Suprapubic skin (tissue), 4 donors: Measurements from ENCODE around the gene GC. TPM values are rescaled to one million over a fixed set of nuclear protein-coding genes. Genes with fewer than 3 reads are reported as not detected.

ENCODE experiments used
- DNase-seq, 2 donors: peaks; one replicate each; pipeline ENCODE4 v3.0.0-alpha.2; 2019; ENCODE audit warnings: low spot score in 2 of 2
- H3K27ac ChIP-seq: fragments of 200-600 bp; sonication (generic); one replicate; pipeline ENCODE4 v1.5.1; 2019
- H3K27me3 ChIP-seq: fragments of 200-600 bp; sonication (generic); one replicate; pipeline ENCODE4 v1.5.1; 2019
- H3K36me3 ChIP-seq: fragments of 200-600 bp; sonication (generic); one replicate; pipeline ENCODE4 v1.5.1; 2019
- H3K4me1 ChIP-seq: fragments of 200-600 bp; sonication (generic); one replicate; pipeline ENCODE4 v1.5.1; 2019
- H3K4me3 ChIP-seq: fragments of 200-600 bp; sonication (generic); one replicate; pipeline ENCODE4 v1.5.1; 2019; ENCODE audit warnings: mild to moderate bottlenecking
- H3K9me3 ChIP-seq: fragments of 200-600 bp; sonication (generic); one replicate; pipeline ENCODE4 v1.5.1; 2019
- EP300 ChIP-seq: sonication (generic); formaldehyde crosslinking; IDR thresholded peaks from one replicate; pipeline ENCODE4 v1.6.1; 2017; ENCODE audit warnings: antibody characterized with exemption
- POLR2A ChIP-seq, 2 donors: fragments of 450-650 bp; IDR thresholded peaks; one replicate each; pipeline ENCODE4 v1.6.1; 2017; ENCODE audit warnings: antibody characterized with exemption in 2 of 2, mild to moderate bottlenecking in 2 of 2, moderate library complexity in 2 of 2
- POLR2AphosphoS5 ChIP-seq, 3 donors: sonication (generic); formaldehyde crosslinking; IDR thresholded peaks; one replicate each; pipeline ENCODE4 v1.6.1; 2017; ENCODE audit warnings: antibody characterized with exemption in 3 of 3
- WGBS: methylation state at CpG from one replicate; pipeline ENCODE4 v1.1.5; 2018; 5-methylcytosine and 5-hydroxymethylcytosine counted together
- total RNA-seq, 4 donors: library from RNA; depleted of rRNA; stranded (reverse); fragments of >200 nt; gene quantifications; one replicate each; pipeline ENCODE4 v1.1.0, GENCODE V29; 2016
- TF ChIP-seq, protein P1 (sequence below), 2 donors: fragments of 200-600 bp in 1 of 2; fragments of 450-650 bp in 1 of 2; sonication (generic) in 1 of 2; IDR thresholded peaks; one replicate each; pipeline ENCODE4 v1.5.1; 2016 to 2019; ENCODE audit warnings: antibody characterized with exemption in 2 of 2, mild to moderate bottlenecking in 1 of 2, moderate library complexity in 1 of 2

GC gene
- total RNA-seq, 4 donors from 2014 or later: 5.2 TPM; not detected in 3

DNA sequence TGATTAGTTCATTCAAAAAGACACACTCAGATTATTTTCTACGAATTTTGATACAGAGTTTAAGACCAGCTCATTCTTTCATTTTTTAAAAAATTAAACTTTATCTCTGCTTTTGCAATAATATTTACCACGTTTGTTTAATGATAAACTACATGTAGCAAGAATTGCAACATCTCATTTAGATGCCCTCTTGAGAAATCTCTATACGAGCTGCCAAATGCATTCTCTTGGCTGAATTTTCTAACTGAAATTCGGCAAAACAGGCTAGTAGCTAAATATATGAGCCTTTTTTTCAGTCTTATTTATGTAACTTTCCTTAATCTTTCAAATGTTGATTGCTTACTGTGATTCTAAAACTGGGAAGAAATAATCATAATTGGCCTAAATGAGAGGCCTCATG, 2.1 kb upstream of the GC start:
- Histone ChIP-seq H3K4me1 (no peaks in the 10 kb centered on the region), H3K4me3 (no peak overlapping the region), H3K27ac (no peak overlapping the region), H3K9me3 (no peaks in the 10 kb centered on the region), H3K36me3 (no peaks in the 10 kb centered on the region), H3K27me3 (no peaks in the 10 kb centered on the region)
- TF ChIP-seq EP300 (no peak), POLR2A (IDR thresholded peaks at IDR 0.05) (no peak), POLR2AphosphoS5 (IDR thresholded peaks at IDR 0.05) (no peak)
- TF ChIP-seq, protein P1, sequence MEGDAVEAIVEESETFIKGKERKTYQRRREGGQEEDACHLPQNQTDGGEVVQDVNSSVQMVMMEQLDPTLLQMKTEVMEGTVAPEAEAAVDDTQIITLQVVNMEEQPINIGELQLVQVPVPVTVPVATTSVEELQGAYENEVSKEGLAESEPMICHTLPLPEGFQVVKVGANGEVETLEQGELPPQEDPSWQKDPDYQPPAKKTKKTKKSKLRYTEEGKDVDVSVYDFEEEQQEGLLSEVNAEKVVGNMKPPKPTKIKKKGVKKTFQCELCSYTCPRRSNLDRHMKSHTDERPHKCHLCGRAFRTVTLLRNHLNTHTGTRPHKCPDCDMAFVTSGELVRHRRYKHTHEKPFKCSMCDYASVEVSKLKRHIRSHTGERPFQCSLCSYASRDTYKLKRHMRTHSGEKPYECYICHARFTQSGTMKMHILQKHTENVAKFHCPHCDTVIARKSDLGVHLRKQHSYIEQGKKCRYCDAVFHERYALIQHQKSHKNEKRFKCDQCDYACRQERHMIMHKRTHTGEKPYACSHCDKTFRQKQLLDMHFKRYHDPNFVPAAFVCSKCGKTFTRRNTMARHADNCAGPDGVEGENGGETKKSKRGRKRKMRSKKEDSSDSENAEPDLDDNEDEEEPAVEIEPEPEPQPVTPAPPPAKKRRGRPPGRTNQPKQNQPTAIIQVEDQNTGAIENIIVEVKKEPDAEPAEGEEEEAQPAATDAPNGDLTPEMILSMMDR (IDR thresholded peaks at IDR 0.05): no peak
- no peak for DNase-seq
- WGBS: 42% methylated on average over 4 of the region's 4 CpGs

DNA sequence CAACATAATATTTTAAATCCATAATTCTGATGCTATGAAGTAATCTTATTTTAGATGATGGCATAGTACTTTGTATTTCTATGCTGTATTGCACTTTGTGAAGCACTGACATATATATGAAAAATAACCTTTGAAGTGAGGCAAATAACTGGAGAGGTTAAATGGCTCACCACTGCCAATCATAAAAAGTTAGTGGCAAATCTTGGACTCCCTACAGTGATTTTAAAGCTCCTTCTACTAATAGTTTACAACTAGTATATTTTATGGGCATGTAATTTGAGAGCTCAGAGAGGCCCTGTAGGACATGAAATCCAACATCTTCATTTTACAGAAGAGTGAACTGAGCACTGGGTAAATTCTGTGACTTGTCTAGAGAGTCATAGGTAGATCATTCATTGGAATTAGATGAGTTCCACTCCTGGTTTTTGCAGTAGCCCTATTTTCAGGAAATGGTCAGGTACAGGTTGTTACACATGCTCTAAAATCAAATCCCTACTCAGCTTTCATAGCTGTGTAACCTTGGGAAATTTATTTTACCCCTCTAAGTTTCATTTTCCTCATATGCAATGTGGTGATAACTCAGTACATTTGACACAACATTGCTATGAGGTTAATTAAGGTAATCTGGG, 804 bp upstream of the GC start:
- TF ChIP-seq, protein P1 (IDR thresholded peaks at IDR 0.05): no peak
- TF ChIP-seq POLR2A (IDR thresholded peaks at IDR 0.05): no peak
- TF ChIP-seq EP300: no peak
- no peak for TF ChIP-seq POLR2AphosphoS5 (IDR thresholded peaks at IDR 0.05)
- Histone ChIP-seq H3K9me3 (no peaks in the 10 kb centered on the region), H3K27ac (no peak overlapping the region), H3K4me1 (no peaks in the 10 kb centered on the region), H3K27me3 (no peaks in the 10 kb centered on the region), H3K36me3 (no peaks in the 10 kb centered on the region), H3K4me3 (no peak overlapping the region)
- DNase-seq: no peak

DNA sequence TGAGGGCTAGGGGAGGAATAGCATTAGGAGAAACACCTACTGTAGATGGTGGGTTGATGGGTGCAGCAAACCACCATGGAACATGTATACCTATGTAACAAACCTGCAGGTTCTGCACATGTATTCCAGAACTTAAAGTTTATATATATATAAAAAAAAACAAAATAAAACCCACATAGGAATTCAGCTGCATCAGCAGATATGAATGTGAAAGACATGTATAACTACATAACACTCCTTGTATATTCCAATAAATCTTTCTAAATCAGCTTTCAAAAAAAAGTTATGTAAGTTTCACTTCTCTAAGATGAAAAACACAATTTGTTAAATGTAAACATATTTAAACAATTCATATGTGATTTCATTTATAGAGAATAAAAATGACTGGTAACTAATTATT, 6.0 kb downstream of the GC start:
- no peaks in the 10 kb centered on the region for H3K27me3 ChIP-seq
- no peaks in the 10 kb centered on the region for H3K36me3 ChIP-seq
- no peak for DNase-seq
- TF ChIP-seq POLR2AphosphoS5 (IDR thresholded peaks at IDR 0.05) (no peak), POLR2A (IDR thresholded peaks at IDR 0.05) (no peak), EP300 (no peak)
- TF ChIP-seq, protein P1 (IDR thresholded peaks at IDR 0.05): no peak
- no peak overlapping the region for H3K4me3 ChIP-seq
- H3K4me1 ChIP-seq: no peaks in the 10 kb centered on the region
- H3K9me3 ChIP-seq: no peaks in the 10 kb centered on the region
- H3K27ac ChIP-seq: no peak overlapping the region

DNA sequence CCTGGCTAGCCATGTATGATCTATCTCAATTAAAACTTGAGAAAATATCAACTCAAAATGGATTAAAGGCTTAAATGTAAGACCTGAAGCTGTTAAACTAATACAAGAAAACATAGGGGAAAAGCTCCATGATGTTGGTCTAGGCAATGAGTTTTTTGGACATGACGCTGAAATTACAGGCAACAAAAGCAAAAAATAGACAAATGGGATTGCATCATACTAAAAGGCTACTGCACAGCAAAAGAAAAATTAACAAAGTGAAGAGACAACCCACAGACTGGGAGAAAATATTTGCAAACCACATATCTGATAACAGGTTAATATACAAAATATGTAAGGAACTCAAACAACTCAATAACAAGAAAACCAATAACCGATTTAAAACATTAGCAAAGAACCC, 8.4 kb downstream of the GC start:
- H3K27ac ChIP-seq: no peak overlapping the region
- H3K4me3 ChIP-seq: no peak overlapping the region
- TF ChIP-seq POLR2AphosphoS5 (IDR thresholded peaks at IDR 0.05) (no peak), EP300 (no peak), POLR2A (IDR thresholded peaks at IDR 0.05) (no peak)
- TF ChIP-seq, protein P1 (IDR thresholded peaks at IDR 0.05): no peak
- 91% methylated on average over 2 of the region's 2 CpGs for WGBS
- no peaks in the 10 kb centered on the region for H3K27me3 ChIP-seq
- H3K4me1 ChIP-seq: no peaks in the 10 kb centered on the region
- no peaks in the 10 kb centered on the region for H3K9me3 ChIP-seq
- DNase-seq: no peak
- no peaks in the 10 kb centered on the region for H3K36me3 ChIP-seq

DNA sequence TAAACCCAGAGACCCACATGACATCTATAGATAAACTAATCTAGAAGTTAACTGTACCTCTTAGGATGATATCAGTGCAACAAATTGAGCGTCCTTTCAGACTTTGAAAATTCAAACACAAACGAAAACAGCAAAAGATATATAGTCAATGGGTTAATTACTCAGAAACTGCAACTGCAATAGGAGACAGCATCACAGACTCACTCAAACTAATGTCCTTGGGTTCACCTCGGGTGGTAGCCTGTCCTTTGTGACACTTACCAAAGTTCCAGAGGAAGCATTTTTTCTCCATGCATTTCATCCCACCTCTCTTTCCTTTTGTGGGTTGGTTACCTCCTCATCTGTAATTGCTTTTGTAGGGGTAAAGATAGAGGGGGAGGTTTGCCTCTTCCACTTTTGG, 9.7 kb downstream of the GC start:
- no peak for DNase-seq
- 75% methylated on average over 3 of the region's 3 CpGs for WGBS
- Histone ChIP-seq H3K4me1 (no peaks in the 10 kb centered on the region), H3K4me3 (no peak overlapping the region), H3K9me3 (no peaks in the 10 kb centered on the region), H3K27ac (no peak overlapping the region), H3K27me3 (no peaks in the 10 kb centered on the region), H3K36me3 (no peaks in the 10 kb centered on the region)
- TF ChIP-seq POLR2A (IDR thresholded peaks at IDR 0.05) (no peak), POLR2AphosphoS5 (IDR thresholded peaks at IDR 0.05) (no peak), EP300 (no peak)
- TF ChIP-seq, protein P1 (IDR thresholded peaks at IDR 0.05): no peak
